K562 (cell line): Measurements from ENCODE around the gene KRIT1. TPM values are rescaled to one million over a fixed set of nuclear protein-coding genes. Genes with fewer than 3 reads are reported as not detected.

Source experiments
- ARNT ChIP-seq, 2 experiments: fragments of 450-650 bp; IDR thresholded peaks; 2 replicates each; pipeline ENCODE4 v1.6.1; 2016; ENCODE audit warnings: mild to moderate bottlenecking in 1 of 2
- BRD9 ChIP-seq: fragments of 450-650 bp; IDR thresholded peaks from 2 replicates; pipeline ENCODE4 v1.6.1; 2018; ENCODE audit warnings: low read depth; ENCODE audit not compliant: partially characterized antibody
- C11orf30 ChIP-seq: fragments of 450-650 bp; IDR thresholded peaks from 2 replicates; pipeline ENCODE4 v1.6.1; 2016; ENCODE audit warnings: low read depth, mild to moderate bottlenecking
- DMBX1 ChIP-seq: fragments of 250-450 bp; sonication (Bioruptor Pico); IDR thresholded peaks from 2 replicates; pipeline ENCODE4 v1.8.0; 2022; ENCODE audit warnings: inconsistent platforms, mild to moderate bottlenecking, moderate library complexity, borderline replicate concordance
- HDAC8 ChIP-seq: fragments of 450-650 bp; IDR thresholded peaks from 2 replicates; pipeline ENCODE4 v1.6.1; 2016; ENCODE audit warnings: mild to moderate bottlenecking, missing genetic modification characterization, moderate library complexity, missing compliant biosample characterization
- NFATC3 ChIP-seq: fragments of 450-650 bp; IDR thresholded peaks from 2 replicates; pipeline ENCODE4 v1.6.1; 2017; ENCODE audit warnings: mild to moderate bottlenecking
- NKRF ChIP-seq: fragments of 450-650 bp; IDR thresholded peaks from 2 replicates; pipeline ENCODE4 v1.6.1; 2016; ENCODE audit warnings: borderline replicate concordance
- POLR2G ChIP-seq: fragments of 200-400 bp; formaldehyde crosslinking; IDR thresholded peaks from 2 replicates; pipeline ENCODE4 v1.6.1; 2017; ENCODE audit warnings: low read depth, mild to moderate bottlenecking, antibody characterized with exemption, low read length, moderate library complexity
- POU5F1 ChIP-seq: fragments of 150-350 bp; IDR thresholded peaks from 2 replicates; pipeline ENCODE4 v1.6.1; 2014; ENCODE audit warnings: borderline replicate concordance, low read length, low read depth, mild to moderate bottlenecking; ENCODE audit not compliant: partially characterized antibody
- PYGO2 ChIP-seq: fragments of 450-650 bp; IDR thresholded peaks from 2 replicates; pipeline ENCODE4 v1.6.1; 2016; ENCODE audit warnings: mild to moderate bottlenecking, missing genetic modification characterization, moderate library complexity, missing compliant biosample characterization
- SAFB2 ChIP-seq: fragments of 200-400 bp; formaldehyde crosslinking; IDR thresholded peaks from 2 replicates; pipeline ENCODE4 v1.6.1; 2018; ENCODE audit warnings: borderline replicate concordance, low read length, low read depth, moderate library complexity; ENCODE audit not compliant: severe bottlenecking
- SUPT5H ChIP-seq: fragments of 450-650 bp; IDR thresholded peaks from 2 replicates; pipeline ENCODE4 v1.6.1; 2016
- TAL1 ChIP-seq: fragments of 450-650 bp; IDR thresholded peaks from 2 replicates; pipeline ENCODE4 v1.6.1; 2016; ENCODE audit warnings: mild to moderate bottlenecking
- THAP12 ChIP-seq: fragments of 250-450 bp; sonication (Bioruptor Pico); IDR thresholded peaks from 2 replicates; pipeline ENCODE4 v1.9.0; 2021; ENCODE audit warnings: mild to moderate bottlenecking, inconsistent platforms
- TRIM25 ChIP-seq: fragments of 450-650 bp; IDR thresholded peaks from 2 replicates; pipeline ENCODE4 v1.7.0; 2016; ENCODE audit warnings: borderline replicate concordance
- ZNF384 ChIP-seq: IDR thresholded peaks from 2 replicates; pipeline ENCODE4 v1.6.1; 2012; ENCODE audit warnings: low read depth, low read length, improper control_type of control experiment
- ZNF518B ChIP-seq: fragments of 250-450 bp; sonication (Bioruptor Pico); IDR thresholded peaks from 2 replicates; pipeline ENCODE4 v1.5.0; 2021; ENCODE audit warnings: mild to moderate bottlenecking, moderate library complexity
- polyA plus RNA-seq, 8 experiments: library from polyadenylated mRNA; depleted of rRNA in 4 of 8; stranded (reverse) in 5 of 8; unstranded in 3 of 8; fragments of >200 nt; fragmentation: Nextera tagmentation in 2 of 8; fragmentation: Illumina TruSeq in 1 of 8; extraction: Ambion mirVana in 2 of 8; extraction: Trizol in 1 of 8; gene quantifications; 2 replicates each; pipeline versions ENCODE4 v1.2.1 to v1.2.3, GENCODE V29; 2011 to 2014; ENCODE audit warnings: inconsistent platforms in 1 of 8, missing spikeins in 1 of 8
- total RNA-seq, 7 experiments: library from RNA; depleted of rRNA in 6 of 7; stranded (reverse); fragments of >200 nt in 6 of 7; fragmentation: Illumina TruSeq in 2 of 7; extraction: Trizol in 2 of 7; gene quantifications; 2 replicates each; pipeline versions ENCODE4 v1.2.1 to v1.2.3, GENCODE V29; 2011 to 2021; ENCODE audit warnings: low replicate concordance in 1 of 7

The KRIT1 gene
- total and polyA plus RNA-seq, 9 of the 15 experiments (the other 6 are each of a cell fraction or from before 2014, with no cell fraction given), result 21.5 to 81.4 (median 55.9) TPM

GRCh38 chr7:92245487-92246359 lies at the start of gene KRIT1, which contains the start of gene ANKIB1 (continued):
- TF ChIP-seq DMBX1 (CRISPR knock-in tag), result no peak
- TF ChIP-seq ZNF518B (CRISPR knock-in tag), result no peak
- TF ChIP-seq PYGO2 (tag), result no peak
- peak; percentile 47 for TF ChIP-seq BRD9
- 0 out of 2 replicates have a peak, but pooled peaks have one; percentile 71 for TF ChIP-seq NFATC3
- no peak for TF ChIP-seq TRIM25
- no peak for TF ChIP-seq ZNF384
- no peak for TF ChIP-seq TAL1
- peak; percentile 94 for TF ChIP-seq NKRF
- no peak for TF ChIP-seq SAFB2
- TF ChIP-seq POU5F1, result no peak
- TF ChIP-seq SUPT5H, result peak; percentile 97
- peak; percentile 90 for TF ChIP-seq C11orf30
- TF ChIP-seq POLR2G, result peak; percentile 95
- TF ChIP-seq HDAC8 (tag), result peak; percentile 84
- TF ChIP-seq ARNT (IDR thresholded peaks at IDR 0.05), result peak in 1 of 2 experiments; percentile 73; a peak in 1 of 4 replicates
- no peak for TF ChIP-seq THAP12 (CRISPR knock-in tag)
